Left ventricle myocardium inferior (tissue), 1 donor: ENCODE data around the gene FOXJ3. TPM values are rescaled to one million over a fixed set of nuclear protein-coding genes. Genes with fewer than 3 reads are reported as not detected.

Experiments used
- DNase-seq: peaks from one replicate; pipeline ENCODE4 v3.0.0-alpha.2; 2020
- H3K27ac ChIP-seq: fragments of 200-600 bp; replicated peaks from 2 replicates; pipeline ENCODE4 v1.8.0; 2021
- H3K27me3 ChIP-seq: fragments of 200-600 bp; 2 replicates; pipeline ENCODE4 v1.8.0; 2021; ENCODE audit warnings: low read depth
- H3K36me3 ChIP-seq: fragments of 200-600 bp; 2 replicates; pipeline ENCODE4 v1.8.0; 2021
- H3K4me1 ChIP-seq: fragments of 200-600 bp; 2 replicates; pipeline ENCODE4 v1.8.0; 2021
- H3K4me3 ChIP-seq: fragments of 200-600 bp; 2 replicates; pipeline ENCODE4 v1.8.0; 2021; ENCODE audit warnings: mild to moderate bottlenecking, moderate library complexity
- H3K9me3 ChIP-seq: fragments of 200-600 bp; replicated peaks from 2 replicates; pipeline ENCODE4 v1.8.0; 2021
- intact Hi-C: fragments of 100-400 bp; cut with micrococcal nuclease; formaldehyde crosslinking; loops from one replicate; pipeline ENCODE4 v1.11.0; 2022
- total RNA-seq: library from RNA; stranded (reverse); fragmentation: NEBNext Ultra II Directional; extraction: Animal tissue kit (Norgen Biotek cat#: 25700); gene quantifications from one replicate; pipeline ENCODE4 v1.2.1, GENCODE V29; 2021
- TF ChIP-seq, protein P1 (sequence below): fragments of 200-600 bp; IDR thresholded peaks from 2 replicates; pipeline ENCODE4 v1.8.0; 2021; ENCODE audit warnings: antibody characterized with exemption, mild to moderate bottlenecking, borderline replicate concordance
- donor health status: DM: no; HTN: yes; CAD: no; lungs with severe emphysema.

FOXJ3 gene
- total RNA-seq, 1 donor from 2014 or later: 40.7 TPM

DNA sequence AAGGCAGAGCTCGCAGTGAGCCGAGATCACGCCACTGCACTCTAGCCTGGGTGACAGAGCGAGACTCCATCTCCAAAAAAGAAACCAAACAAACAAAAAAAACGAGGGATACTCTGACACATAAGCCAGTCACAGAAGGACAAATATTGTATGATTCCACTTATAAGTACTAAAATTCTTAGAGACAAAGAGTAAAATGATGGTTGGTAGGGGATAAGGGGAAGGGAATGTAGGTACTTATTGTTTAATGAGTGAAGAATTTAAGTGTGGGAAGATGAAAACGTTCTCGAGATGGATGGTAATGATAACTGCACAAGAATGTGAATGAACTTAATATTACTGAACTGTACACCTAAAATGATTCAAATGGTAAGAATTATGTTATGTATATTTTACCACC lies 103.8 kb downstream of the FOXJ3 start:
- TF ChIP-seq, protein P1, sequence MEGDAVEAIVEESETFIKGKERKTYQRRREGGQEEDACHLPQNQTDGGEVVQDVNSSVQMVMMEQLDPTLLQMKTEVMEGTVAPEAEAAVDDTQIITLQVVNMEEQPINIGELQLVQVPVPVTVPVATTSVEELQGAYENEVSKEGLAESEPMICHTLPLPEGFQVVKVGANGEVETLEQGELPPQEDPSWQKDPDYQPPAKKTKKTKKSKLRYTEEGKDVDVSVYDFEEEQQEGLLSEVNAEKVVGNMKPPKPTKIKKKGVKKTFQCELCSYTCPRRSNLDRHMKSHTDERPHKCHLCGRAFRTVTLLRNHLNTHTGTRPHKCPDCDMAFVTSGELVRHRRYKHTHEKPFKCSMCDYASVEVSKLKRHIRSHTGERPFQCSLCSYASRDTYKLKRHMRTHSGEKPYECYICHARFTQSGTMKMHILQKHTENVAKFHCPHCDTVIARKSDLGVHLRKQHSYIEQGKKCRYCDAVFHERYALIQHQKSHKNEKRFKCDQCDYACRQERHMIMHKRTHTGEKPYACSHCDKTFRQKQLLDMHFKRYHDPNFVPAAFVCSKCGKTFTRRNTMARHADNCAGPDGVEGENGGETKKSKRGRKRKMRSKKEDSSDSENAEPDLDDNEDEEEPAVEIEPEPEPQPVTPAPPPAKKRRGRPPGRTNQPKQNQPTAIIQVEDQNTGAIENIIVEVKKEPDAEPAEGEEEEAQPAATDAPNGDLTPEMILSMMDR: no peak
- Histone ChIP-seq H3K9me3 (peaks cover 14% of the 10 kb centered on the region), H3K27ac (no peak overlapping the region)

DNA sequence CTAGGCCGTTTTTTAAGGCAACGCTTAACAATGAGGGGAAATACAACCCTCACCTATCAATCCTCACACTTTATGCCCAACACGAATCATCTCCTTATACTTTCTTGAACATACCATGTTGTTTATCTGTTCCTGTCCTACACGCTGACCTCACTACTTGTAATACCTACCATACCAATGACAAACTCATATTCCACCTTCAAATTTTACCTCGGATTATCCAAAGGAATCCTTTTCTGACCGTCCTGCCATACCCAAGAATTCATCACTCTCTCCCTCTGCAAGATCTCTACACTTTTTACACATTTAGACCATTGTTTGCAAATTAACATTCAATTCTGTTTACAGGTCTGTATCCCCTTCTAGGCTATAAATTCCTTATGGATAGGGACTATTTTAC lies 106.1 kb downstream of the FOXJ3 start:
- H3K27ac ChIP-seq: no peak overlapping the region
- no peaks in the 10 kb centered on the region for H3K27me3 ChIP-seq
- TF ChIP-seq, protein P1: no peak
- peaks cover 19% of the 10 kb centered on the region for H3K4me1 ChIP-seq
- H3K36me3 ChIP-seq: no peaks in the 10 kb centered on the region
- intact Hi-C loops: no loop called here
- H3K4me3 ChIP-seq: no peak overlapping the region
- no peak for DNase-seq
- H3K9me3 ChIP-seq: no peaks in the 10 kb centered on the region

More for the DNA sequence above, 103.8 kb downstream of the FOXJ3 start:
- H3K36me3 ChIP-seq: peaks cover 6% of the 10 kb centered on the region
- no peaks in the 10 kb centered on the region for H3K27me3 ChIP-seq
- DNase-seq: no peak
- peaks cover 12% of the 10 kb centered on the region for H3K4me1 ChIP-seq
- H3K4me3 ChIP-seq: no peak overlapping the region
- intact Hi-C loops: no loop called here

DNA sequence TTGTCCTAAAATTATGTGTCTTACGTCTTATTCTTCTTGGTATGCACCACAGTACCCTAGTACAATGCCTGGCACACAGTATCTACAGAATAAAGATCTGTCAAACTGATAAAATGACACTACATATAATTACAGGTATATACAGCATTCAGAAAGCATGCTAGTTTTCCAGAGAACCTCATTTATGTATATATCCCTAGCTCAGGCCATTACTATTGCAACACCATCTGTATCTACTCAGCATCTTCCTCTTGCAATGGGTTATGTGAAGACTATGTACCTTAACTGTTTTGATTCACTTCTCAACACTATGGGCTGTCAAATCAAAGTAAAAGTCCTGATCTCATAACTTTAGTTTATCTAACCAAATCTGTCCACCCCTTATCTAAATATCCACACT lies 112.0 kb downstream of the FOXJ3 start:
- H3K27ac ChIP-seq: no peak overlapping the region
- no peaks in the 10 kb centered on the region for H3K27me3 ChIP-seq
- H3K4me1 ChIP-seq: peaks cover 42% of the 10 kb centered on the region
- H3K9me3 ChIP-seq: no peaks in the 10 kb centered on the region
- TF ChIP-seq, protein P1: no peak
- DNase-seq: no peak
- H3K4me3 ChIP-seq: no peak overlapping the region
- no peaks in the 10 kb centered on the region for H3K36me3 ChIP-seq
- intact Hi-C loops: no loop called here

DNA sequence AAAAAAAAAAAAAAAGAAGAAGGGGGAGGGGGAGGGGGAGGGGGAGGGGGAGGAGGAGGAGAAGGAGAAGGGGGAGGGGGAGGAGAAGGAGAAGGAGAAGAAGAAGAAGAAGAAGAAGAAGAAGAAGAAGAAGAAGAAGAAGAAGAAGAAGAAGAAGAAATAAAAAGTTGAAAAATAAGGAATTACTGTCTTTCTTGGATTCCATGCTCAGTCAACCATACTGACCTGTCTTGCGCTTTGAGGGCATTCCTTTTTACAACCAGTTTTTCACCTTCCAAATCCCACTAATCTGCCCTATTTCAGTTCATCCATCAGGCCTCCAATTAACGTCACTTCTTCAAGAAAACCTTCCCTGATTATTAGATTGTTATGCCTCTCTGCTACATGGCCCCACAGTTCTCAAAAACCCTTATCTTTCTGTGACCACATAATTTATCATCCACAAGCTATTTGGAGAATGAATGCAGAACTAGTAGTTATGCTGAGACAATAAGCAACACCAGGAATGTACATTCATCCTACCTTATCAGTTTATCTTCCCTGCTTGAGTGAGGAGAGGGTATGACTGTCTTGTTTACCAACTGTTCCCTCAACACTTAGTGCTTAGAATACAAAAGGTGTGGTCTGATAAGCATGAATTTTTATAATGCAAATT lies 113.0 kb downstream of the FOXJ3 start:
- Histone ChIP-seq H3K27me3 (no peaks in the 10 kb centered on the region), H3K4me3 (no peak overlapping the region), H3K9me3 (no peaks in the 10 kb centered on the region), H3K36me3 (no peaks in the 10 kb centered on the region), H3K4me1 (peaks cover 41% of the 10 kb centered on the region), H3K27ac (no peak overlapping the region)
- TF ChIP-seq, protein P1: no peak
- DNase-seq: no peak
- intact Hi-C loops: no loop called here

DNA sequence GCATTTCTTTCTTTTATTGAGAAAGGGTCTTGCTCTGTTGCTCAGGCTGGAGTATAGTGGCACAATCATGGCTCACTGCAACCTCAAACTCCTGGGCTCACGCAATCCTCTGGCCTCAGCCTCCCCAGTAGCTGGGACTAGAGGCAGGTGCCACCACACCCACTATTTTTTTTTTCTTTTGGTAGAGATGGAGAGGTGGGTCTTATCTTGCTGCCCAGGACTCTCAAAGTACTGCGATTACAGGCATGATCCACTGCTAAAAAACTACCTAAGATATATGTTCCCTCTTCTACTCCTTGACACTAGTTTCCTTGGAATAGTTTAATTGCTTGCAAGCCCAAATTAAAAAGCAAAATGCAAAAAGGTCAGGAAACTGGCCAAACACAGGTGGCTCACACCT lies 113.6 kb downstream of the FOXJ3 start:
- H3K4me3 ChIP-seq: no peak overlapping the region
- no peaks in the 10 kb centered on the region for H3K9me3 ChIP-seq
- no peak overlapping the region for H3K27ac ChIP-seq
- TF ChIP-seq, protein P1: no peak
- DNase-seq: no peak
- no peaks in the 10 kb centered on the region for H3K36me3 ChIP-seq
- intact Hi-C loops: no loop called here
- peaks cover 35% of the 10 kb centered on the region for H3K4me1 ChIP-seq
- H3K27me3 ChIP-seq: no peaks in the 10 kb centered on the region
